Endothelial cell of umbilical vein (primary cell): ENCODE data around the gene LPAR3. TPM values are rescaled to one million over a fixed set of nuclear protein-coding genes. Genes with fewer than 3 reads are reported as not detected.

Source experiments
- BruUV-seq: library from RNA; stranded (reverse); fragments of 400-500 nt; replicated peaks from 2 replicates; lab custom pipeline; 2021; lab: Mats Ljungman, UMichigan
- CTCF ChIA-PET: fragments of 300-600, 350-600 bp; sonication (Branson Sonifier 250); formaldehyde crosslinking; loops from one replicate; lab custom pipeline; 2021; ENCODE audit warnings: antibody characterized with exemption, inconsistent platforms; lab: Charles Lee
- POLR2A ChIA-PET: fragments of 300-600, 350-600 bp; sonication (Branson Sonifier 250); formaldehyde crosslinking; loops from one replicate; lab custom pipeline; 2021; ENCODE audit warnings: antibody characterized with exemption, inconsistent platforms; lab: Charles Lee
- DNase-seq: peaks from one replicate; pipeline ENCODE4 v3.0.0-alpha.2; 2011; ENCODE audit warnings: low read depth, low spot score
- FAIRE-seq: peaks from 2 replicates; lab custom pipeline; 2011; peaks lifted over from hg19 to GRCh38; lab: Jason Lieb, UNC
- H2AFZ ChIP-seq: 2 replicates; pipeline ENCODE4 v1.6.0; 2012; ENCODE audit warnings: low read depth, low read length, control low read depth, inconsistent platforms
- H3K27ac ChIP-seq: 2 replicates; pipeline ENCODE4 v1.5.1; 2011; ENCODE audit warnings: low read depth, mild to moderate bottlenecking, control low read depth, low read length, moderate library complexity; ENCODE audit not compliant: insufficient read depth
- H3K27me3 ChIP-seq, 2 experiments: 2 replicates each; pipeline versions ENCODE4 v1.6.0 to v1.6.1; 2011; ENCODE audit warnings: low read length in 2 of 2, mixed read lengths in 1 of 2; ENCODE audit not compliant: control insufficient read depth in 2 of 2, insufficient read depth in 2 of 2
- H3K36me3 ChIP-seq, 2 experiments: 2 replicates in 1 of 2; 3 replicates in 1 of 2; pipeline ENCODE4 v1.5.1; 2011; ENCODE audit warnings: low read length in 2 of 2, mild to moderate bottlenecking in 1 of 2, moderate library complexity in 1 of 2; ENCODE audit not compliant: control insufficient read depth in 2 of 2, insufficient read depth in 2 of 2; ENCODE audit errors: extremely low read depth in 1 of 2
- H3K4me1 ChIP-seq: 3 replicates; pipeline ENCODE4 v1.5.1; 2011; ENCODE audit warnings: mild to moderate bottlenecking, low read length; ENCODE audit not compliant: control insufficient read depth, insufficient read depth; ENCODE audit errors: extremely low read depth
- H3K4me2 ChIP-seq: 2 replicates; pipeline ENCODE4 v1.6.1; 2011; ENCODE audit warnings: low read length, control low read depth, mixed read lengths; ENCODE audit not compliant: insufficient read depth
- H3K4me3 ChIP-seq, 3 experiments: fragments of 200-600 bp in 1 of 3; sonication (generic), shearing (Covaris generic) in 1 of 3; replicated peaks in 1 of 3; 2 replicates each; pipeline ENCODE4 v1.5.1; 2011 to 2016; ENCODE audit warnings: control low read depth in 3 of 3, low read length in 3 of 3, mild to moderate bottlenecking in 2 of 3, inconsistent platforms in 1 of 3, low read depth in 1 of 3, moderate library complexity in 1 of 3; ENCODE audit not compliant: insufficient read depth in 1 of 3
- H3K79me2 ChIP-seq: 2 replicates; pipeline ENCODE4 v1.6.0; 2012; ENCODE audit warnings: low read length, inconsistent platforms; ENCODE audit not compliant: control insufficient read depth, insufficient read depth
- H3K9ac ChIP-seq: replicated peaks from 2 replicates; pipeline ENCODE3; 2011; ENCODE audit warnings: low read length, control low read depth; ENCODE audit not compliant: insufficient read depth; ENCODE audit errors: extremely low read depth
- H3K9me1 ChIP-seq: replicated peaks from 3 replicates; pipeline ENCODE4 v1.6.0; 2011; ENCODE audit warnings: mild to moderate bottlenecking, low read length; ENCODE audit not compliant: control insufficient read depth, insufficient read depth; ENCODE audit errors: extremely low read depth
- H3K9me3 ChIP-seq: replicated peaks from 2 replicates; pipeline ENCODE4 v1.5.1; 2012; ENCODE audit warnings: low read length, inconsistent platforms; ENCODE audit not compliant: control insufficient read depth, insufficient read depth
- H4K20me1 ChIP-seq: replicated peaks from 2 replicates; pipeline ENCODE3; 2011; ENCODE audit warnings: mild to moderate bottlenecking, low read length; ENCODE audit not compliant: control insufficient read depth, insufficient read depth; ENCODE audit errors: extremely low read depth
- EZH2 ChIP-seq: IDR thresholded peaks from 2 replicates; pipeline ENCODE4 v1.6.1; 2012; ENCODE audit warnings: borderline replicate concordance, low read depth, mild to moderate bottlenecking, moderate library complexity, low read length, inconsistent platforms; ENCODE audit not compliant: severe bottlenecking
- FOS ChIP-seq: IDR thresholded peaks from 2 replicates; pipeline ENCODE4 v1.6.1; 2011; ENCODE audit warnings: mild to moderate bottlenecking, low read length, moderate library complexity, borderline replicate concordance; ENCODE audit not compliant: insufficient read depth
- GATA2 ChIP-seq: IDR thresholded peaks from 2 replicates; pipeline ENCODE4 v1.7.0; 2011; ENCODE audit warnings: low read depth, mild to moderate bottlenecking, moderate library complexity, mixed read lengths, low read length; ENCODE audit not compliant: insufficient read length, insufficient read depth
- JUN ChIP-seq: IDR thresholded peaks from 2 replicates; pipeline ENCODE4 v1.6.1; 2011; ENCODE audit warnings: borderline replicate concordance, low read depth; ENCODE audit not compliant: insufficient read length, insufficient read depth
- MYC ChIP-seq: IDR thresholded peaks from one replicate; pipeline ENCODE4 v1.6.1; 2011; ENCODE audit warnings: mild to moderate bottlenecking, low read depth, low read length
- POLR2A ChIP-seq: IDR thresholded peaks from 2 replicates; pipeline ENCODE4 v1.6.1; 2012; ENCODE audit warnings: low read depth, mild to moderate bottlenecking, control low read depth, low read length
- POLR2AphosphoS5 ChIP-seq: IDR thresholded peaks from 2 replicates; pipeline ENCODE4 v1.6.1; 2012; ENCODE audit warnings: low read depth, mild to moderate bottlenecking, control low read depth, low read length, moderate library complexity; ENCODE audit not compliant: insufficient read depth
- dilution Hi-C: fragments of 300-500 bp; cut with MboI; formaldehyde crosslinking; loops from one replicate; pipeline ENCODE4 v1.15.0; 2019; ENCODE audit warnings: low sequenced_read_pairs; ENCODE audit not compliant: extremely low pct_ligation_motif_present
- intact Hi-C: fragments of 100-400 bp; cut with micrococcal nuclease; formaldehyde crosslinking; loops from one replicate; pipeline ENCODE4 v1.10.0; 2022
- polyA plus RNA-seq, 4 experiments: library from polyadenylated mRNA; depleted of rRNA in 3 of 4; stranded (reverse) in 3 of 4; unstranded in 1 of 4; fragments of >200 nt; gene quantifications; 2 replicates each; pipeline versions ENCODE4 v1.2.1 to v1.2.3, GENCODE V29; 2011 to 2012; ENCODE audit warnings: missing spikeins in 1 of 4
- total RNA-seq: library from RNA; stranded (reverse); gene quantifications from 2 replicates; pipeline ENCODE4 v1.2.3, GENCODE V29; 2021
- TF ChIP-seq, protein P1 (sequence below), 2 donors: IDR thresholded peaks; 1 replicate in 1 of 2; 2 replicates in 1 of 2; pipeline ENCODE4 v1.5.1; 2011; ENCODE audit warnings: low read length in 2 of 2, mild to moderate bottlenecking in 2 of 2, moderate library complexity in 2 of 2, control low read depth in 1 of 2, inconsistent platforms in 1 of 2, low read depth in 1 of 2; ENCODE audit not compliant: insufficient read depth in 1 of 2; ENCODE audit errors: extremely low read depth in 1 of 2
- TF ChIP-seq, protein P2 (sequence below): IDR thresholded peaks from 2 replicates; pipeline ENCODE4 v1.6.1; 2011; ENCODE audit not compliant: insufficient read depth, insufficient read length

Gene LPAR3
- total and polyA plus RNA-seq, 2 donors (not counting 3 experiments of a cell fraction or from before 2014, with no cell fraction given), result not detected

DNA sequence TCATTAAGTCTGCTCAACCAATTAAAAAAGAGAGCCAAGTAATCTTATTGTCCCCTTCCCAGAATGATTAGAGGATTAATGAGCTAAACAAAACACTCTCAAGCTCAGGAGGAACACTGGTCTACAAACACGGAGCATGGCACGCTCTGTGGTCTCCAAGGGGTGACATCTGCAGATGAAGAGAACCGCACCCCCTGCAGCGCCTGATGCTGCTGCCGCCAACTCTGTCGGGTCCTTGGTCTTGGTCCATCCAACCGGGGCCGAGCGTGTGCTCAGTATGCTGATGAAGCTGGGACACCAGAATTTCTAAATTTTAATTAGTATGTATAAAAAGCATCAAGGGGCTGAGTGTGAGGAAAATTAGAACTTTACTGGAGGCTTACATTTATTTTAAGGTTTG, 82.7 kb downstream of the LPAR3 start:
- no peaks in the 10 kb centered on the region for H3K79me2 ChIP-seq
- H3K4me1 ChIP-seq, result no peaks in the 10 kb centered on the region
- H3K27ac ChIP-seq, result no peak overlapping the region
- BruUV-seq, result no TSS peak
- dilution Hi-C loops (no loop called here), intact Hi-C loops (no loop called here)
- POLR2A ChIA-PET, result no interaction called here
- no peak overlapping the region for H3K9ac ChIP-seq
- H3K9me3 ChIP-seq, result no peaks in the 10 kb centered on the region
- H2AFZ ChIP-seq, result no peak overlapping the region
- no peak overlapping the region for H3K4me2 ChIP-seq
- FAIRE-seq (no peak), DNase-seq (no peak)
- H3K27me3 ChIP-seq, result peaks cover 10 to 24% of the 10 kb centered on the region in 2 experiments
- no peaks in the 10 kb centered on the region for H3K36me3 ChIP-seq
- TF ChIP-seq FOS (no peak), POLR2AphosphoS5 (no peak), GATA2 (no peak), MYC (no peak), EZH2 (no peak), POLR2A (no peak), JUN (no peak)
- TF ChIP-seq, protein P1, sequence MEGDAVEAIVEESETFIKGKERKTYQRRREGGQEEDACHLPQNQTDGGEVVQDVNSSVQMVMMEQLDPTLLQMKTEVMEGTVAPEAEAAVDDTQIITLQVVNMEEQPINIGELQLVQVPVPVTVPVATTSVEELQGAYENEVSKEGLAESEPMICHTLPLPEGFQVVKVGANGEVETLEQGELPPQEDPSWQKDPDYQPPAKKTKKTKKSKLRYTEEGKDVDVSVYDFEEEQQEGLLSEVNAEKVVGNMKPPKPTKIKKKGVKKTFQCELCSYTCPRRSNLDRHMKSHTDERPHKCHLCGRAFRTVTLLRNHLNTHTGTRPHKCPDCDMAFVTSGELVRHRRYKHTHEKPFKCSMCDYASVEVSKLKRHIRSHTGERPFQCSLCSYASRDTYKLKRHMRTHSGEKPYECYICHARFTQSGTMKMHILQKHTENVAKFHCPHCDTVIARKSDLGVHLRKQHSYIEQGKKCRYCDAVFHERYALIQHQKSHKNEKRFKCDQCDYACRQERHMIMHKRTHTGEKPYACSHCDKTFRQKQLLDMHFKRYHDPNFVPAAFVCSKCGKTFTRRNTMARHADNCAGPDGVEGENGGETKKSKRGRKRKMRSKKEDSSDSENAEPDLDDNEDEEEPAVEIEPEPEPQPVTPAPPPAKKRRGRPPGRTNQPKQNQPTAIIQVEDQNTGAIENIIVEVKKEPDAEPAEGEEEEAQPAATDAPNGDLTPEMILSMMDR (IDR thresholded peaks at IDR 0.05; ENCODE audit: extremely low read depth in 1 of 2, insufficient read depth in 1 of 2, low read depth in 1 of 2, low read length in 2 of 2), result no peak
- TF ChIP-seq, protein P2, sequence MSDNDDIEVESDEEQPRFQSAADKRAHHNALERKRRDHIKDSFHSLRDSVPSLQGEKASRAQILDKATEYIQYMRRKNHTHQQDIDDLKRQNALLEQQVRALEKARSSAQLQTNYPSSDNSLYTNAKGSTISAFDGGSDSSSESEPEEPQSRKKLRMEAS, result no peak
- no peaks in the 10 kb centered on the region for H3K9me1 ChIP-seq
- H3K4me3 ChIP-seq, result no peak overlapping the region
- no peaks in the 10 kb centered on the region for H4K20me1 ChIP-seq
- CTCF ChIA-PET, result interaction anchor here (0.9 to 3.2 kb wide), 4 partner anchors 9 to 56 kb away, joined by 3 to 10 read pairs (median 4); no protein-coding TSS in a partner anchor
